ENCODE data around the gene SEMA3A.

GRCh38 chr7:84182301-84182700 is 12.3 kb downstream of the SEMA3A start:
- TF ChIP-seq POLR2A (IDR thresholded peaks at IDR 0.05), result no peak
- TF ChIP-seq CTCF (IDR thresholded peaks at IDR 0.05), result no peak
- no peak for TF ChIP-seq POLR2AphosphoS5 (IDR thresholded peaks at IDR 0.05)
- no peak for TF ChIP-seq EP300 (IDR thresholded peaks at IDR 0.05)

Data from sigmoid colon (tissue), 4 donors.